ENCODE results near the gene SYT7.

- TF ChIP-seq POLR2A (IDR thresholded peaks at IDR 0.05; ENCODE audit: low read length) = no peak
- no peak for TF ChIP-seq GATA1 (IDR thresholded peaks at IDR 0.05; ENCODE audit: low read depth, low read length)
These were observed 92.1 kb downstream of the SYT7 start for GRCh38 chr11:61488651-61489291.
